Colonic mucosa (tissue), 4 donors: ENCODE results near the gene RPS6KB2. TPM values are rescaled to one million over a fixed set of nuclear protein-coding genes. Genes with fewer than 3 reads are reported as not detected.
"Not testable (repeated sequence)": the region's sequence is repeated elsewhere in the genome, so short reads cannot be mapped to it uniquely, and the experiment has no call there.

Experiments
- DNase-seq: peaks from one replicate; pipeline ENCODE4 v3.0.0-alpha.2; 2020
- H3K27ac ChIP-seq: fragments of 200-600 bp; one replicate; pipeline ENCODE4 v1.8.0; 2021
- H3K27me3 ChIP-seq: fragments of 200-600 bp; one replicate; pipeline ENCODE4 v1.8.0; 2021
- H3K36me3 ChIP-seq: fragments of 200-600 bp; one replicate; pipeline ENCODE4 v1.8.0; 2021
- H3K4me1 ChIP-seq: fragments of 200-600 bp; one replicate; pipeline ENCODE4 v1.8.0; 2021; ENCODE audit warnings: mild to moderate bottlenecking
- H3K4me3 ChIP-seq: fragments of 200-600 bp; one replicate; pipeline ENCODE4 v1.8.0; 2021
- H3K9ac ChIP-seq, 2 donors: one replicate each; pipeline ENCODE4 v1.7.0; 2013; ENCODE audit warnings: control low read depth in 2 of 2, low read depth in 2 of 2, low read length in 2 of 2
- H3K9me3 ChIP-seq: fragments of 200-600 bp; one replicate; pipeline ENCODE4 v1.8.0; 2021
- intact Hi-C: fragments of 100-400 bp; cut with DNase I; formaldehyde crosslinking; loops from one replicate; pipeline ENCODE4 v1.14.1; 2022
- total RNA-seq, 2 donors: library from RNA; stranded (reverse); fragmentation: NEBNext Ultra II Directional in 1 of 2; extraction: Animal tissue kit (Norgen Biotek cat#: 25700) in 1 of 2; gene quantifications; one replicate each; pipeline ENCODE4 v1.2.1, GENCODE V29; 2021
- TF ChIP-seq, protein P1 (sequence below): fragments of 200-600 bp; IDR thresholded peaks from one replicate; pipeline ENCODE4 v1.8.0; 2022; ENCODE audit warnings: antibody characterized with exemption, mild to moderate bottlenecking
- donor health status: healthy.
- donor health status: DM: no; HTN: no; CAD: no.
- donor health status: DM: no; HTN: no; CAD: no.

RPS6KB2 gene
- total RNA-seq, 2 donors from 2014 or later: 38.3 to 70.4 TPM

DNA sequence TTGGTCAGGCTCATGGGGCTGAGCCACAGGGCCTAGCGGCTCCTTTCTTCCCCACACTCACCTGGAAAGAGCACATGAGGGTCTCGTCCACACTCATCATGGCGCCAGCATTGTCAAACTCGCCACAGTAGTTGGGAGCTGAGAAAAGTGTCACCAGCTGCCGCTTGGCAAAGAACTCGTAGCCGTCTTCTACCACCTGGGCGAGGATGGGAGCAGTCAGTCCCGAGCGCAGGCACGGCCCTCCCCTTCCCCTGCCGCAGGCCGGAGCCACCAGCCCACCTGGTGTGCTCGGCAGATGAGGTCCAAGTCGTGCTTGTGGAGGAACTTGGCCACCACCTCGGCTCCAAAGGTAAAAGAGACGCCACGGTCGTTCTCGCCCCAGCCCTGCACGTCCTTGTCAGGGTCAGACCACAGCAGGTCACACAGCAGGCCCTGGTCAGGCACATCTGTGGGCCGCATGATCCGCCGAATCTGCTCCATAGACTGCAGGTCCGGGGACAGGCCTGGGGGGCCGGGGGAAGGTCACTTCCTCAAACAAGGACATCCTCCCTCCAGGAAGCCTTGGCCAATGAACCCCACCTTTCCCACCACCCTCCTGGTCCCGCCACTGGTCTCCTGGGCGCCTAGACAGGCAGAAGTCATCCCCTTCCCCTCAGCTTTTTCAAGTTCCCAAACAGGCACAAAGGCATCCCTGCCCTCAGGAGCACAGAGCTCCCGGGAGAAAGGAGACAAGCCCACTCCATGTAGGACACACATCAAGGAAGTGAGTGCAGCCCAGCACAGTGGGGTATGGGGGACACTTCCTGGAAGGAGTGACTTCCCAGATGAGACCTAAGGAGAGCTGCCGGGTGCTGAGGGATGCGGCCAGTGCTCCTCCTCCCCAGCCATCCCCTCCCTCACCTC is 29.4 kb upstream of the RPS6KB2 start:
- Histone ChIP-seq H3K9me3 (no peaks in the 10 kb centered on the region), H3K4me3 (no peak overlapping the region), H3K36me3 (peaks cover 17% of the 10 kb centered on the region), H3K9ac (peak overlapping the region in 1 of 2 donors; percentile 36), H3K27me3 (no peaks in the 10 kb centered on the region), H3K27ac (no peak overlapping the region), H3K4me1 (peaks cover 14% of the 10 kb centered on the region)
- no peak for DNase-seq
- intact Hi-C loops: no loop called here
- TF ChIP-seq, protein P1, sequence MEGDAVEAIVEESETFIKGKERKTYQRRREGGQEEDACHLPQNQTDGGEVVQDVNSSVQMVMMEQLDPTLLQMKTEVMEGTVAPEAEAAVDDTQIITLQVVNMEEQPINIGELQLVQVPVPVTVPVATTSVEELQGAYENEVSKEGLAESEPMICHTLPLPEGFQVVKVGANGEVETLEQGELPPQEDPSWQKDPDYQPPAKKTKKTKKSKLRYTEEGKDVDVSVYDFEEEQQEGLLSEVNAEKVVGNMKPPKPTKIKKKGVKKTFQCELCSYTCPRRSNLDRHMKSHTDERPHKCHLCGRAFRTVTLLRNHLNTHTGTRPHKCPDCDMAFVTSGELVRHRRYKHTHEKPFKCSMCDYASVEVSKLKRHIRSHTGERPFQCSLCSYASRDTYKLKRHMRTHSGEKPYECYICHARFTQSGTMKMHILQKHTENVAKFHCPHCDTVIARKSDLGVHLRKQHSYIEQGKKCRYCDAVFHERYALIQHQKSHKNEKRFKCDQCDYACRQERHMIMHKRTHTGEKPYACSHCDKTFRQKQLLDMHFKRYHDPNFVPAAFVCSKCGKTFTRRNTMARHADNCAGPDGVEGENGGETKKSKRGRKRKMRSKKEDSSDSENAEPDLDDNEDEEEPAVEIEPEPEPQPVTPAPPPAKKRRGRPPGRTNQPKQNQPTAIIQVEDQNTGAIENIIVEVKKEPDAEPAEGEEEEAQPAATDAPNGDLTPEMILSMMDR: no peak

GRCh38 chr11:67400251-67400941 is 27.9 kb upstream of the RPS6KB2 start:
- Histone ChIP-seq H3K4me3 (peak overlapping the region; percentile 94), H3K27me3 (no peaks in the 10 kb centered on the region), H3K36me3 (peaks cover 17% of the 10 kb centered on the region), H3K9ac (peak overlapping the region; percentile 96 to 97), H3K9me3 (no peaks in the 10 kb centered on the region), H3K27ac (peak overlapping the region; percentile 92), H3K4me1 (peaks cover 14% of the 10 kb centered on the region)
- intact Hi-C loops: no loop called here
- TF ChIP-seq, protein P1: no peak
- DNase-seq: peak; percentile 53

DNA sequence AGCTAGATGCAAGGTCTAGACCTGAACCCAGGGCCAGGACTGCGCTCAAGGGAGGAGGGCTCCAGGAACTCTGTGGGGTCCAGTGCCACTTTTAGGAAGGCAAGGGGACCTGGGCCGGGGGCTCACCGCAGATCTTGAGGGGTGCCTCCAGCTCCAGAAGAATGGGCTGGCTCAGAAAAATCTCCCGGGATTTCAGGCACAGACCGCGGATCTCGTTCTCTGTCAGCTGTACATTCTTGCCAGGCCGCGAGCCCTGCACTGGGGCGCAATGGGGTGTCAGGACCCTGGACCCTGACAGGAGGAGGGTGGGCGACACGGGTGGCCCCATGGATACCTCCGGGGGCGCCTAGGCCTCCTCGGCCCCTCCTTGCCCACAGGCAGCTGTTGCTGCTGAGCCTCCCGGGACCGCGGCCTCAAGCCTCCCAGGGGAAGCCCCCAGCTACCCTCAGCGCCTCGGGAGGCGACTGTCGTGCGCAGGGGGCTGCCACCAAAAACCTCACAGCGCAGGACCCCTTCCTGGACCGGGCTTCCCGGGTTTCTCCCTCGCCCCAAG is 27.3 kb upstream of the RPS6KB2 start:
- Histone ChIP-seq H3K27me3 (no peaks in the 10 kb centered on the region), H3K36me3 (peaks cover 17% of the 10 kb centered on the region), H3K27ac (peak overlapping the region; percentile 92), H3K4me1 (peaks cover 14% of the 10 kb centered on the region), H3K9me3 (no peaks in the 10 kb centered on the region), H3K4me3 (peak overlapping the region; percentile 94), H3K9ac (peak overlapping the region; percentile 96 to 97)
- TF ChIP-seq, protein P1: no peak
- intact Hi-C loops: no loop called here
- no peak for DNase-seq

GRCh38 chr11:67401495-67402191 is 26.7 kb upstream of the RPS6KB2 start, which contains the start of gene PPP1CA:
Gene PPP1CA (minus strand): TSS chr11:67401858. CDS start chr11:67401782, 76 bp downstream.
- Histone ChIP-seq H3K27ac (peak within 1 kb of the TSS; percentile 92), H3K4me1 (peaks cover 14% of the 10 kb centered on the region)
- intact Hi-C loops: no loop called here

GRCh38 chr11:67402192-67402839 is 26.0 kb upstream of the RPS6KB2 start:
- H3K27me3 ChIP-seq: not testable (repeated sequence)

More at GRCh38 chr11:67401495-67402191, 26.7 kb upstream of the RPS6KB2 start, which contains the start of gene PPP1CA:
- H3K27me3 ChIP-seq: no peaks in the 10 kb centered on the region
- peaks cover 17% of the 10 kb centered on the region for H3K36me3 ChIP-seq
- H3K9ac ChIP-seq: peak within 1 kb of the TSS; percentile 96 to 97
- H3K9me3 ChIP-seq: no peaks in the 10 kb centered on the region
- H3K4me3 ChIP-seq: peak within 1 kb of the TSS; percentile 94
- DNase-seq: peak; percentile 93
- TF ChIP-seq, protein P1: peak; percentile 21

DNA sequence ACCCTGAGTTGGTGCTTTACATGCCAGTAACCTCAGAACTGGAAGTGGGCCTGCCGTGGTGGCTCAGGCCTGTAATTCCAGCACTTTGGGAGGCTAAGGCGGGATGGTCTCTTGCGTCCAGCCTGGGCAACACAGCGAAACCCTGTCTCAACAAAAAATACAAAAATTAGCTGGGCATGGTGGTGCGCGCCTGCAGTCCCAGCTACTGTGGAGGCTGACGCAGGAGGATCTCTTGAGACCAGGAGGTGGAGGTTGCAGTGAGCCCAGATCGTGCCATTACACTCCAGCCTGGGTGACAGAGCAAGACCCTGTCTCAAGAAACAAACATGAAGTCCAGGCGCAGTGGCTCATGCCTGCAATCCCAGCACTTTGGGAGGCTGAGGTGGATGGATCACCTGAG is 25.2 kb upstream of the RPS6KB2 start:
- H3K9me3 ChIP-seq, H3K9ac ChIP-seq, intact Hi-C loops, DNase-seq, H3K36me3 ChIP-seq, H3K27me3 ChIP-seq: not testable (repeated sequence)
- H3K4me3 ChIP-seq: peak overlapping the region; percentile 25
- H3K27ac ChIP-seq: peak overlapping the region; percentile 61
- H3K4me1 ChIP-seq: peaks cover 14% of the 10 kb centered on the region

More at GRCh38 chr11:67402192-67402839, 26.0 kb upstream of the RPS6KB2 start:
- Histone ChIP-seq H3K36me3 (peaks cover 16% of the 10 kb centered on the region), H3K9ac (peak overlapping the region; percentile 70 to 85), H3K4me3 (peak overlapping the region; percentile 15), H3K27ac (peak overlapping the region; percentile 92), H3K4me1 (peaks cover 14% of the 10 kb centered on the region)
- DNase-seq, intact Hi-C loops, H3K9me3 ChIP-seq: not testable (repeated sequence)
